ENCODE results near the gene HOXC4. TPM values are rescaled to one million over a fixed set of nuclear protein-coding genes. Genes with fewer than 3 reads are reported as not detected.

Gene HOXC4
- total RNA-seq, 1 experiment from 2014 or later, result 9.6 TPM

DNA sequence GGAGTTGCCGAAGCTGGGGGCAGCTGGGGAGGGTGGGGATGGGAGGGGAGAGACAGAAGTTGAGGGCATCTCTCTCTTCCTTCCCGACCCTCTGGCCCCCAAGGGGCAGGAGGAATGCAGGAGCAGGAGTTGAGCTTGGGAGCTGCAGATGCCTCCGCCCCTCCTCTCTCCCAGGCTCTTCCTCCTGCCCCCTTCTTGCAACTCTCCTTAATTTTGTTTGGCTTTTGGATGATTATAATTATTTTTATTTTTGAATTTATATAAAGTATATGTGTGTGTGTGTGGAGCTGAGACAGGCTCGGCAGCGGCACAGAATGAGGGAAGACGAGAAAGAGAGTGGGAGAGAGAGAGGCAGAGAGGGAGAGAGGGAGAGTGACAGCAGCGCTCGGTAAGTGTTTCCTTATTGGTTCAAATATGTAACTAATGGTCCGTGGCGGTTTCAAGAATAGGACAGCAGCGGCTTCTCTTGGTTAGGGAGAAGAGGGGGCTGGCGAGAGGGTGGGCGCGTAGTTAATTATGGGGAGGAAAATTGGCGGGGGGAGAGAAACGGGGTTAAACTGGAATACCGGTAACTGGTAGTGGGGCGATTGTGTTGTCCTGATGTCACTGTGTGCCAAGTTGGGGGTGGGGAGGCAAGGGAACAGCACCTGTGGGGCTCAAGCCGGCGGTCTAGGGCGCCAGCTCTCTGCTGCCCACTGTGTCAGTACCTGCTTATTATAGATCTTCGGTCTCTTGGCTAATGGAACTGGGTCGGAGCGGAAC, 36.4 kb upstream of the HOXC4 start:
- ChIA-PET POLR2A (ENCODE audit: low non-redundant PET) (interaction anchor here (0.6 to 0.7 kb wide), 4 partner anchors 37 to 193 kb away, joined by 3 to 24 read pairs (median 4); partner anchors contain the start of gene HOXC4), CTCF (interaction anchor here (0.7 to 2.2 kb wide), 7 partner anchors 8 to 828 kb away, joined by 3 to 21 read pairs (median 10); partner anchors contain the start of genes HOXC10 and HOXC8)
- no peak for TF ChIP-seq EZH2 (IDR thresholded peaks at IDR 0.05; ENCODE audit: borderline replicate concordance, low read depth, low read length, poor library complexity, severe bottlenecking)
- TF ChIP-seq, protein P1, sequence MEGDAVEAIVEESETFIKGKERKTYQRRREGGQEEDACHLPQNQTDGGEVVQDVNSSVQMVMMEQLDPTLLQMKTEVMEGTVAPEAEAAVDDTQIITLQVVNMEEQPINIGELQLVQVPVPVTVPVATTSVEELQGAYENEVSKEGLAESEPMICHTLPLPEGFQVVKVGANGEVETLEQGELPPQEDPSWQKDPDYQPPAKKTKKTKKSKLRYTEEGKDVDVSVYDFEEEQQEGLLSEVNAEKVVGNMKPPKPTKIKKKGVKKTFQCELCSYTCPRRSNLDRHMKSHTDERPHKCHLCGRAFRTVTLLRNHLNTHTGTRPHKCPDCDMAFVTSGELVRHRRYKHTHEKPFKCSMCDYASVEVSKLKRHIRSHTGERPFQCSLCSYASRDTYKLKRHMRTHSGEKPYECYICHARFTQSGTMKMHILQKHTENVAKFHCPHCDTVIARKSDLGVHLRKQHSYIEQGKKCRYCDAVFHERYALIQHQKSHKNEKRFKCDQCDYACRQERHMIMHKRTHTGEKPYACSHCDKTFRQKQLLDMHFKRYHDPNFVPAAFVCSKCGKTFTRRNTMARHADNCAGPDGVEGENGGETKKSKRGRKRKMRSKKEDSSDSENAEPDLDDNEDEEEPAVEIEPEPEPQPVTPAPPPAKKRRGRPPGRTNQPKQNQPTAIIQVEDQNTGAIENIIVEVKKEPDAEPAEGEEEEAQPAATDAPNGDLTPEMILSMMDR (conservative IDR thresholded peaks at IDR 0.05; ENCODE audit: low read depth, low read length), result no peak; the same call in 1 of the 2 replicates
- Histone ChIP-seq H3K9me3 (ENCODE audit: low read depth, low read length, poor library complexity, severe bottlenecking) (no peaks in the 10 kb centered on the region), H3K36me3 (ENCODE audit: insufficient read depth, low read length, poor library complexity, severe bottlenecking) (no peaks in the 10 kb centered on the region), H3K27me3 (replicated peaks; ENCODE audit: insufficient read depth, low read depth, low read length, poor library complexity) (no peaks in the 10 kb centered on the region), H3K4me1 (ENCODE audit: insufficient read depth, low read length, poor library complexity, severe bottlenecking) (peaks cover 55% of the 10 kb centered on the region), H3K27ac (ENCODE audit: low read depth, low read length, poor library complexity, severe bottlenecking) (peak overlapping the region; percentile 97), H3K4me3 (ENCODE audit: low read depth, low read length, poor library complexity, severe bottlenecking) (peak overlapping the region; percentile 68)
- BruUV-seq (replicated peaks), result no TSS peak
- peak; percentile 77 for DNase-seq (ENCODE audit: low spot score)
- intact Hi-C loops (cut with micrococcal nuclease; ENCODE audit: unreplicated experiment), result no loop called here

DNA sequence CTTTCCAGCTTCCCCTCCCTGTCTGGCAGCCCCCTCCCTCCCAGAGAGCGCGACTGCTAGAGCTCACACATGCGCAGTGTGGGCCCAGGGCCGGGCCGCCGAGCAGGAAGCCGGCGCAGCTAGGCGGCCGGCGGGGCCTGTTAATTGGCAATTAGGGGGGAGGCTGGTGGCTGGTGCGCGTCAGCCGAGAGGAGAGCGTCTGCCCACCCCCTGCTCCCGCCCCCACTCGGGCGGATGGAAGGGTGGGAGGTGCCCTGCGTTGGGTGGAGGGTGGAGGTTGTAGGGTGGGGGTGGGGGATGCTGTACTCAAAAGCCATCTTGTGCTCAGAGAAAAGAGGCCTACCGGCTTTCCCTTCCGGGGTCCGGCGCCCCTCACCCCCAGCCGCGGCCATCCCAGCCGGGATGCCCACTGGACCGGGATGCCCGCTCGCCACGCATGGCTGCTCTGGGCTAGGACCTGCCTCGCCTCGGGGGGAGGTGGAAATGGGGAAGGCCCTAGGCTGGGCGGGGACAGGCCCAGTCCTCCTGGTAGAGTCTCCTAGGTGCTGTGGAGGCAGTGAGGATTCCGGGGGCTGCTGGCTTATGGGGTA, 35.7 kb upstream of the HOXC4 start:
- intact Hi-C loops (cut with micrococcal nuclease; ENCODE audit: unreplicated experiment), result no loop called here
- Histone ChIP-seq H3K36me3 (ENCODE audit: insufficient read depth, low read length, poor library complexity, severe bottlenecking) (no peaks in the 10 kb centered on the region), H3K9me3 (ENCODE audit: low read depth, low read length, poor library complexity, severe bottlenecking) (no peaks in the 10 kb centered on the region), H3K4me1 (ENCODE audit: insufficient read depth, low read length, poor library complexity, severe bottlenecking) (peaks cover 59% of the 10 kb centered on the region), H3K4me3 (ENCODE audit: low read depth, low read length, poor library complexity, severe bottlenecking) (peak overlapping the region; percentile 68), H3K27ac (ENCODE audit: low read depth, low read length, poor library complexity, severe bottlenecking) (peak overlapping the region; percentile 97), H3K27me3 (replicated peaks; ENCODE audit: insufficient read depth, low read depth, low read length, poor library complexity) (no peaks in the 10 kb centered on the region)
- TF ChIP-seq, protein P1 (conservative IDR thresholded peaks at IDR 0.05; ENCODE audit: low read depth, low read length), result no peak
- no peak for TF ChIP-seq EZH2 (IDR thresholded peaks at IDR 0.05; ENCODE audit: borderline replicate concordance, low read depth, low read length, poor library complexity, severe bottlenecking)
- no TSS peak for BruUV-seq (replicated peaks)
- ChIA-PET POLR2A (ENCODE audit: low non-redundant PET) (interaction anchor here (0.6 to 0.7 kb wide), 4 partner anchors 8 to 78 kb away, joined by 3 to 24 read pairs (median 10); no protein-coding TSS in a partner anchor), CTCF (interaction anchor here (0.7 to 2.2 kb wide), 6 partner anchors 9 to 827 kb away, joined by 3 to 21 read pairs (median 12); partner anchors contain the start of genes HOXC10 and HOXC8)
- peak; percentile 99 for DNase-seq (ENCODE audit: low spot score)

DNA sequence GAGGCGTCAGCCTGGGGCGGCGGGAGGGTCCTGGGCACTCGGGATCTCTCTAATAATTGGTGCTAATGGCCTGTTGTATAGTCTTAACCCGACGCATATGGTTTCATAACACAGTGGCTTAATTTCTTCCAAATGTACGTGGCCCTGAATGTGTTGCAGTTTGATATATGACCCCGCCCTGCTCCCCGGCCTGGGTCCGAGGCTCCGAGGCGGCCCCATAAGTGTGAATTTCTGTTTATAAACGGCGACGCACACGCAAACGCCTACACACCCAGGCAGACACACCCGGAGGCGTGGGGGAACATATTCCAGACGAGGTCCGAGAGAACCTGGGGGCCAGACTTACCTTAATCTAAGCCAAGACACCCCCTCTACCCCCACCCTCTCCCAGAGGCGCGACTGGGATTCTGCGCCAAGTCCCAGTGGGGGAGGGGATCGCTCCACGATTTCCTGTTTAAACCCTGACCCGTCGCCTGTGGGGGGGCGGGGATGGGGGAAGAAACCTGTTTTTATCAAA, 35.1 kb upstream of the HOXC4 start:
- Histone ChIP-seq H3K4me3 (ENCODE audit: low read depth, low read length, poor library complexity, severe bottlenecking) (peak overlapping the region; percentile 68), H3K27ac (ENCODE audit: low read depth, low read length, poor library complexity, severe bottlenecking) (peak overlapping the region; percentile 97), H3K36me3 (ENCODE audit: insufficient read depth, low read length, poor library complexity, severe bottlenecking) (no peaks in the 10 kb centered on the region), H3K27me3 (replicated peaks; ENCODE audit: insufficient read depth, low read depth, low read length, poor library complexity) (no peaks in the 10 kb centered on the region), H3K9me3 (ENCODE audit: low read depth, low read length, poor library complexity, severe bottlenecking) (no peaks in the 10 kb centered on the region), H3K4me1 (ENCODE audit: insufficient read depth, low read length, poor library complexity, severe bottlenecking) (peaks cover 59% of the 10 kb centered on the region)
- DNase-seq (ENCODE audit: low spot score), result peak; percentile 80
- BruUV-seq (replicated peaks), result TSS peak; percentile 27
- ChIA-PET CTCF (no interaction called here), POLR2A (ENCODE audit: low non-redundant PET) (no interaction called here)
- no peak for TF ChIP-seq EZH2 (IDR thresholded peaks at IDR 0.05; ENCODE audit: borderline replicate concordance, low read depth, low read length, poor library complexity, severe bottlenecking)
- intact Hi-C loops (cut with micrococcal nuclease; ENCODE audit: unreplicated experiment), result no loop called here
